HepG2 (cell line): ENCODE data around the gene TAPBP. TPM values are rescaled to one million over a fixed set of nuclear protein-coding genes. Genes with fewer than 3 reads are reported as not detected.

ENCODE experiments used
- MAFG ChIP-seq: sonication (generic); formaldehyde crosslinking; IDR thresholded peaks from 2 replicates; pipeline ENCODE4 v1.5.1; 2020; ENCODE audit warnings: mild to moderate bottlenecking, missing genetic modification reagents
- NFYC ChIP-seq: IDR thresholded peaks from 2 replicates; pipeline ENCODE4 v1.6.1; 2016; ENCODE audit warnings: missing genetic modification reagents, missing compliant biosample characterization
- POGK ChIP-seq: sonication (generic); formaldehyde crosslinking; conservative IDR thresholded peaks from 2 replicates; pipeline ENCODE4 v1.8.0; 2022; ENCODE audit warnings: mild to moderate bottlenecking, moderate library complexity, missing genetic modification reagents
- RBFOX2 ChIP-seq: fragments of 200-400 bp; formaldehyde crosslinking; IDR thresholded peaks from 2 replicates; pipeline ENCODE4 v1.6.1; 2017; ENCODE audit warnings: low read depth, mild to moderate bottlenecking, low read length
- SALL1 ChIP-seq: sonication (generic); formaldehyde crosslinking; IDR thresholded peaks from 2 replicates; pipeline ENCODE4 v1.8.0; 2022; ENCODE audit warnings: mild to moderate bottlenecking, missing genetic modification reagents
- SIN3A ChIP-seq: IDR thresholded peaks from 2 replicates; pipeline ENCODE4 v1.6.1; 2011; ENCODE audit warnings: low read depth, mild to moderate bottlenecking, control low read depth, low read length, borderline replicate concordance
- SMC3 ChIP-seq: IDR thresholded peaks from 2 replicates; pipeline ENCODE4 v1.6.1; 2011; ENCODE audit warnings: low read length, improper control_type of control experiment
- TGIF2 ChIP-seq: IDR thresholded peaks from 2 replicates; pipeline ENCODE4 v1.6.1; 2016; ENCODE audit warnings: control low read depth, missing compliant biosample characterization
- ZNF580 ChIP-seq: IDR thresholded peaks from 2 replicates; pipeline ENCODE4 v1.6.1; 2016; ENCODE audit warnings: low read depth, borderline replicate concordance
- polyA plus RNA-seq, 8 experiments: library from polyadenylated mRNA; depleted of rRNA in 3 of 8; stranded (reverse) in 7 of 8; unstranded in 1 of 8; fragments of >200 nt; fragmentation: Illumina TruSeq in 4 of 8; extraction: Trizol in 4 of 8; gene quantifications; 2 replicates each; pipeline versions ENCODE4 v1.2.1 to v1.2.3, GENCODE V29; 2011 to 2016; ENCODE audit warnings: low read depth in 4 of 8, missing spikeins in 1 of 8, mixed read lengths in 1 of 8; ENCODE audit not compliant: insufficient read depth in 1 of 8
- total RNA-seq, 5 experiments: library from RNA; depleted of rRNA; stranded (reverse); fragments of >200 nt; fragmentation: Illumina TruSeq; extraction: Trizol; gene quantifications; 2 replicates each; pipeline ENCODE4 v1.2.3, GENCODE V29; 2016; ENCODE audit warnings: low read depth in 1 of 5
- TF ChIP-seq, protein P1 (sequence below): IDR thresholded peaks from 2 replicates; pipeline ENCODE4 v1.6.1; 2012; ENCODE audit warnings: inconsistent platforms

TAPBP gene
- total and polyA plus RNA-seq, 2 of the 13 experiments (the other 11 are each of a cell fraction or from before 2014, with no cell fraction given) = 27.4 to 32.3 TPM

GRCh38 chr6:33273129-33273923 lies 40.6 kb downstream of the TAPBP start (continued):
- TF ChIP-seq RBFOX2 (peak; percentile 16; the same call in 1 of the 2 replicates), POGK (CRISPR knock-in tag) (0 out of 2 replicates have a peak, but pooled peaks have one; percentile 32), SALL1 (no peak), MAFG (CRISPR knock-in tag) (no peak), NFYC (CRISPR knock-in tag) (no peak), SMC3 (no peak), ZNF580 (CRISPR knock-in tag) (no peak), SIN3A (0 out of 2 replicates have a peak, but pooled peaks have one; percentile 26), TGIF2 (CRISPR knock-in tag) (0 out of 2 replicates have a peak, but pooled peaks have one; percentile 4)
- TF ChIP-seq, protein P1, sequence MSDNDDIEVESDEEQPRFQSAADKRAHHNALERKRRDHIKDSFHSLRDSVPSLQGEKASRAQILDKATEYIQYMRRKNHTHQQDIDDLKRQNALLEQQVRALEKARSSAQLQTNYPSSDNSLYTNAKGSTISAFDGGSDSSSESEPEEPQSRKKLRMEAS = 0 out of 2 replicates have a peak, but pooled peaks have one; percentile 5
